B cell (primary cell): Measurements from ENCODE around the gene RAB3A. TPM values are rescaled to one million over a fixed set of nuclear protein-coding genes. Genes with fewer than 3 reads are reported as not detected.

ENCODE experiments used
- ATAC-seq: fragments of 200-7000 bp; cut with Tn5 transposase; one replicate; pipeline ENCODE4 v1.10.0; 2021; ENCODE audit warnings: low read depth, mild to moderate bottlenecking, moderate number of reproducible peaks, moderate library complexity
- CTCF ChIA-PET: fragments of 350-600 bp; sonication (Branson Sonifier 250); formaldehyde crosslinking; loops from one replicate; lab custom pipeline; 2021; ENCODE audit warnings: antibody characterized with exemption, inconsistent platforms; lab: Charles Lee
- POLR2A ChIA-PET: fragments of 350-600 bp; sonication (Branson Sonifier 250); formaldehyde crosslinking; loops from one replicate; lab custom pipeline; 2021; ENCODE audit warnings: antibody characterized with exemption; lab: Charles Lee
- DNase-seq: peaks from one replicate; pipeline ENCODE4 v3.0.0; 2013
- H2AFZ ChIP-seq: 2 replicates; pipeline ENCODE4 v1.6.1; 2012; ENCODE audit warnings: mild to moderate bottlenecking, low read depth, low read length; ENCODE audit not compliant: insufficient read depth, poor library complexity, severe bottlenecking
- H3K27ac ChIP-seq, 2 donors: 1 replicate in 1 of 2; 2 replicates in 1 of 2; pipeline ENCODE4 v1.5.1; 2012 to 2013; ENCODE audit warnings: low read length in 2 of 2, mild to moderate bottlenecking in 2 of 2, moderate library complexity in 1 of 2
- H3K27me3 ChIP-seq, 4 experiments: fragments of 200-600 bp in 1 of 4; sonication (generic) in 1 of 4; replicated peaks in 1 of 4; 1 replicate in 2 of 4; 2 replicates in 2 of 4; pipeline versions ENCODE4 v1.6.1 to v1.7.0; 2013 to 2016; ENCODE audit warnings: low read length in 3 of 4, mild to moderate bottlenecking in 2 of 4, mixed read lengths in 1 of 4, moderate library complexity in 1 of 4; ENCODE audit not compliant: insufficient read depth in 4 of 4, control insufficient read depth in 3 of 4; ENCODE audit errors: control extremely low read depth in 1 of 4
- H3K36me3 ChIP-seq, 2 experiments: replicated peaks in 1 of 2; 1 replicate in 1 of 2; 2 replicates in 1 of 2; pipeline versions ENCODE4 v1.6.1 to v1.7.1; 2013; ENCODE audit warnings: low read length in 1 of 2; ENCODE audit not compliant: insufficient read depth in 2 of 2, control insufficient read depth in 1 of 2; ENCODE audit errors: control extremely low read depth in 1 of 2, extremely low read depth in 1 of 2
- H3K4me1 ChIP-seq, 2 donors: fragments of 200-600 bp in 1 of 2; sonication (generic) in 1 of 2; 1 replicate in 1 of 2; 2 replicates in 1 of 2; pipeline versions ENCODE4 v1.5.1 to v1.6.1; 2013 to 2017; ENCODE audit warnings: low read length in 2 of 2; ENCODE audit not compliant: control insufficient read depth in 2 of 2, insufficient read depth in 2 of 2
- H3K4me2 ChIP-seq: replicated peaks from 2 replicates; pipeline ENCODE3; 2012; ENCODE audit warnings: mild to moderate bottlenecking, low read depth, low read length; ENCODE audit not compliant: poor library complexity, severe bottlenecking
- H3K4me3 ChIP-seq, 5 experiments: fragments of 200-600 bp in 1 of 5; sonication (generic) in 1 of 5; 1 replicate in 3 of 5; 2 replicates in 2 of 5; pipeline versions ENCODE4 v1.5.1 to v1.7.0; 2011 to 2016; ENCODE audit warnings: low read length in 4 of 5, mild to moderate bottlenecking in 4 of 5, low read depth in 2 of 5, control low read depth in 1 of 5, moderate library complexity in 1 of 5; ENCODE audit not compliant: insufficient read depth in 1 of 5; ENCODE audit errors: control extremely low read depth in 1 of 5, extremely low read depth in 1 of 5
- H3K79me2 ChIP-seq: fragments of 200-600 bp; sonication (generic); one replicate; pipeline ENCODE4 v1.6.0; 2016; ENCODE audit warnings: low read length; ENCODE audit not compliant: control insufficient read depth, insufficient read depth
- H3K9ac ChIP-seq: fragments of 200-600 bp; sonication (generic); 2 replicates; pipeline ENCODE4 v1.6.1; 2017; ENCODE audit warnings: mild to moderate bottlenecking, low read length, moderate library complexity
- H3K9me3 ChIP-seq, 3 donors: one replicate each; pipeline versions ENCODE4 v1.6.1 to v1.7.1; 2013; ENCODE audit warnings: low read length in 2 of 3; ENCODE audit not compliant: control insufficient read depth in 2 of 3, insufficient read depth in 1 of 3; ENCODE audit errors: control extremely low read depth in 1 of 3
- H4K20me1 ChIP-seq: 2 replicates; pipeline ENCODE4 v1.6.0; 2012; ENCODE audit warnings: mild to moderate bottlenecking, low read length; ENCODE audit not compliant: insufficient read depth, control insufficient read depth, poor library complexity, severe bottlenecking
- H3K27ac Mint-ChIP-seq: one replicate; pipeline ENCODE4 v1.8.0; 2021; ENCODE audit warnings: mixed read lengths
- H3K27me3 Mint-ChIP-seq: one replicate; pipeline ENCODE4 v1.8.0; 2021; ENCODE audit warnings: mixed read lengths
- H3K4me1 Mint-ChIP-seq: one replicate; pipeline ENCODE4 v1.8.0; 2021; ENCODE audit warnings: mixed read lengths
- H3K4me3 Mint-ChIP-seq: one replicate; pipeline ENCODE4 v1.8.0; 2021; ENCODE audit warnings: mixed read lengths
- H3K9me3 Mint-ChIP-seq: one replicate; pipeline ENCODE4 v1.8.0; 2022; ENCODE audit warnings: mixed read lengths; ENCODE audit not compliant: insufficient read depth
- CTCF ChIP-seq: fragments of 200-600 bp; IDR thresholded peaks from one replicate; pipeline ENCODE4 v1.8.0; 2022; ENCODE audit warnings: antibody characterized with exemption, mild to moderate bottlenecking
- EZH2 ChIP-seq: IDR thresholded peaks from 2 replicates; pipeline ENCODE4 v1.6.1; 2012; ENCODE audit warnings: borderline replicate concordance, low read depth, mild to moderate bottlenecking, moderate library complexity, low read length; ENCODE audit not compliant: insufficient read depth, poor library complexity, severe bottlenecking
- WGBS: methylation state at CpG from one replicate; pipeline ENCODE4 v1.1.5; 2013; ENCODE audit warnings: missing lambda C conversion rate; ENCODE audit not compliant: insufficient coverage; 5-methylcytosine and 5-hydroxymethylcytosine counted together
- intact Hi-C: fragments of 100-400 bp; cut with micrococcal nuclease; formaldehyde crosslinking; loops from one replicate; pipeline ENCODE4 v1.10.0; 2022
- polyA plus RNA-seq: library from polyadenylated mRNA; depleted of rRNA; stranded (reverse); fragments of >200 nt; gene quantifications from 2 replicates; pipeline ENCODE4 v1.2.3, GENCODE V29; 2012
- total RNA-seq, 2 donors: library from RNA; stranded (reverse); fragments of 120-200 nt in 1 of 2; gene quantifications; 1 replicate in 1 of 2; 2 replicates in 1 of 2; pipeline versions ENCODE4 v1.2.3 to v1.2.4, GENCODE V29; 2013 to 2022

The RAB3A gene
- total and polyA plus RNA-seq, 2 donors (not counting 1 experiment from before 2014, with no cell fraction given): 7.7 to 10.4 TPM

GRCh38 chr19:18253130-18253529 lies 49.3 kb upstream of the RAB3A start:
- Histone ChIP-seq H3K4me2 (no peak overlapping the region), H3K9ac (no peak overlapping the region), H4K20me1 (peaks cover 18% of the 10 kb centered on the region), H3K36me3 (peaks cover 0 to 5% of the 10 kb centered on the region in 2 experiments), H3K79me2 (peaks cover 3% of the 10 kb centered on the region), H2AFZ (no peak overlapping the region), H3K4me1 (peaks cover 28 to 38% of the 10 kb centered on the region in 2 donors), H3K27me3 (peaks cover 0 to 22% (median 2%) of the 10 kb centered on the region in 4 experiments), H3K4me3 (no peak overlapping the region), H3K27ac (no peak overlapping the region), H3K9me3 (peaks cover 0 to 12% (median 2%) of the 10 kb centered on the region in 3 donors)
- DNase-seq: no peak
- H3K9me3 Mint-ChIP-seq: no peaks in the 10 kb centered on the region
- H3K4me3 Mint-ChIP-seq: no peak overlapping the region
- peaks cover 4% of the 10 kb centered on the region for H3K27me3 Mint-ChIP-seq
- 97% methylated on average over 4 of the region's 4 CpGs for WGBS
- no peak for TF ChIP-seq CTCF
- TF ChIP-seq EZH2: no peak
- intact Hi-C loops: loop anchor here (2.0 to 5.0 kb wide), 3 partner anchors 48 to 246 kb away; partner anchors contain the start of genes MAST3 and RAB3A
- peaks cover 29% of the 10 kb centered on the region for H3K4me1 Mint-ChIP-seq
- ATAC-seq: no peak
- no peak overlapping the region for H3K27ac Mint-ChIP-seq
- POLR2A ChIA-PET: interaction anchor here (0.7 to 1.8 kb wide), 5 partner anchors 10 to 742 kb away, joined by 3 to 7 read pairs (median 4); partner anchors contain the start of gene PGLS
- CTCF ChIA-PET: interaction anchor here (0.5 to 8.0 kb wide), 28 partner anchors 9 to 315 kb away, joined by 3 to 152 read pairs (median 8); partner anchors contain the start of genes JUND, LSM4, MPV17L2 and RAB3A

- DNase-seq: no peak
- Histone ChIP-seq H3K36me3 (no peaks in the 10 kb centered on the region), H3K4me2 (peak overlapping the region; percentile 7), H3K27ac (no peak overlapping the region), H2AFZ (no peak overlapping the region), H4K20me1 (peaks cover 16% of the 10 kb centered on the region), H3K27me3 (peaks cover 0 to 22% (median 2%) of the 10 kb centered on the region in 4 experiments), H3K9ac (no peak overlapping the region), H3K4me1 (peaks cover 28 to 38% of the 10 kb centered on the region in 2 donors), H3K9me3 (peaks cover 0 to 12% (median 2%) of the 10 kb centered on the region in 3 donors), H3K79me2 (peaks cover 3% of the 10 kb centered on the region), H3K4me3 (no peak overlapping the region)
- H3K27ac Mint-ChIP-seq: peak overlapping the region; percentile 5
- H3K9me3 Mint-ChIP-seq: no peaks in the 10 kb centered on the region
- CTCF ChIA-PET: interaction anchor here (0.8 to 8.0 kb wide), 41 partner anchors 9 to 314 kb away, joined by 3 to 152 read pairs (median 6); partner anchors contain the start of genes JUND, MPV17L2, PIK3R2 and RAB3A
- H3K4me3 Mint-ChIP-seq: no peak overlapping the region
- TF ChIP-seq CTCF: no peak
- no peak for TF ChIP-seq EZH2
- peaks cover 4% of the 10 kb centered on the region for H3K27me3 Mint-ChIP-seq
- no peak for ATAC-seq
- 82% methylated on average over 3 of the region's 7 CpGs for WGBS
- POLR2A ChIA-PET: interaction anchor here (0.6 to 1.8 kb wide), 10 partner anchors 8 to 741 kb away, joined by 3 to 7 read pairs (median 4); partner anchors contain the start of genes IQCN, MPV17L2 and PGLS
- intact Hi-C loops: loop anchor here (2.0 to 5.0 kb wide), 3 partner anchors 48 to 246 kb away; partner anchors contain the start of genes MAST3 and RAB3A
- peaks cover 29% of the 10 kb centered on the region for H3K4me1 Mint-ChIP-seq
Measured at GRCh38 chr19:18252370-18252717, 48.5 kb upstream of the RAB3A start.
